HG03159 (cell line): ENCODE data around the gene CEP63.
"Not testable (repeated sequence)": the region's sequence is repeated elsewhere in the genome, so short reads cannot be mapped to it uniquely, and the experiment has no call there.

ENCODE experiments used
- ATAC-seq: cut with Tn5 transposase; IDR thresholded peaks from one replicate; pipeline ENCODE4 v1.9.1; 2021; ENCODE audit warnings: mild to moderate bottlenecking, moderate library complexity; ENCODE audit not compliant: unreplicated experiment

Gene CEP63

GRCh38 chr3:134505485-134505884 lies 19.6 kb downstream of the CEP63 start:
- ATAC-seq = no peak

GRCh38 chr3:134511500-134511899 lies 25.6 kb downstream of the CEP63 start:
- ATAC-seq = no peak

GRCh38 chr3:134516905-134517304 lies 31.0 kb downstream of the CEP63 start:
- no peak for ATAC-seq

- no peak for ATAC-seq
Measured at GRCh38 chr3:134517791-134518190, 31.9 kb downstream of the CEP63 start.

GRCh38 chr3:134522541-134522940 lies 36.7 kb downstream of the CEP63 start:
- ATAC-seq = no peak

- no peak for ATAC-seq
Measured at GRCh38 chr3:134525293-134525692, 39.4 kb downstream of the CEP63 start.

- ATAC-seq = no peak
Measured at GRCh38 chr3:134526319-134526718, 40.5 kb downstream of the CEP63 start.

GRCh38 chr3:134527037-134527436 lies 41.2 kb downstream of the CEP63 start:
- no peak for ATAC-seq

- no peak for ATAC-seq
Measured at GRCh38 chr3:134527538-134528186, 41.8 kb downstream of the CEP63 start.

GRCh38 chr3:134533493-134533892 lies 47.6 kb downstream of the CEP63 start:
- ATAC-seq = no peak

- no peak for ATAC-seq
Measured at GRCh38 chr3:134535186-134535970, 49.5 kb downstream of the CEP63 start.

GRCh38 chr3:134536781-134537180 lies 50.9 kb downstream of the CEP63 start:
- no peak for ATAC-seq

GRCh38 chr3:134542287-134542958 lies 56.6 kb downstream of the CEP63 start:
- no peak for ATAC-seq

GRCh38 chr3:134543113-134543512 lies 57.3 kb downstream of the CEP63 start:
- no peak for ATAC-seq

- ATAC-seq = no peak
Measured at GRCh38 chr3:134544316-134544715, 58.5 kb downstream of the CEP63 start.

GRCh38 chr3:134544783-134545182 lies 58.9 kb downstream of the CEP63 start:
- ATAC-seq = not testable (repeated sequence)

GRCh38 chr3:134545818-134546217 lies 60.0 kb downstream of the CEP63 start:
- ATAC-seq = no peak

GRCh38 chr3:134552784-134553183 lies 66.9 kb downstream of the CEP63 start:
- ATAC-seq = no peak

GRCh38 chr3:134559591-134559990 lies 73.7 kb downstream of the CEP63 start:
- ATAC-seq = no peak

- ATAC-seq = no peak
Measured at GRCh38 chr3:134562055-134562454, 76.2 kb downstream of the CEP63 start.

- ATAC-seq = no peak
Measured at GRCh38 chr3:134563601-134564000, 77.7 kb downstream of the CEP63 start.

GRCh38 chr3:134564991-134565390 lies 79.1 kb downstream of the CEP63 start:
- ATAC-seq = no peak
